ENCODE results near the gene CRYGA. TPM values are rescaled to one million over a fixed set of nuclear protein-coding genes. Genes with fewer than 3 reads are reported as not detected.

CRYGA gene, protein sequence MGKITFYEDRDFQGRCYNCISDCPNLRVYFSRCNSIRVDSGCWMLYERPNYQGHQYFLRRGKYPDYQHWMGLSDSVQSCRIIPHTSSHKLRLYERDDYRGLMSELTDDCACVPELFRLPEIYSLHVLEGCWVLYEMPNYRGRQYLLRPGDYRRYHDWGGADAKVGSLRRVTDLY
- not detected in 3 replicates for total RNA-seq
- long read RNA-seq, result 0 reads

- Mint-ChIP-seq H3K4me3 (ENCODE audit: unreplicated experiment) (no peak within 1 kb of the TSS), H3K27me3 (ENCODE audit: low read depth) (peaks cover 17% of the 10 kb centered on the region), H3K27ac (ENCODE audit: unreplicated experiment) (no peak within 1 kb of the TSS), H3K4me1 (ENCODE audit: low read depth) (no peaks in the 10 kb centered on the region), H3K36me3 (ENCODE audit: low read depth) (no peaks in the 10 kb centered on the region), H3K9me3 (ENCODE audit: low read depth) (no peaks in the 10 kb centered on the region)
- no peak for DNase-seq (ENCODE audit: low spot score)
- no peak for TF ChIP-seq CTCF (IDR thresholded peaks at IDR 0.05)
Observed at GRCh38 chr2:208163489-208163888, at the start of gene CRYGA. Gene CRYGA (minus strand): TSS chr2:208163589. CDS start chr2:208163556, 33 bp downstream.

GRCh38 chr2:208210688-208211451 is 47.5 kb upstream of the CRYGA start:
- no peak overlapping the region for H3K4me3 Mint-ChIP-seq (ENCODE audit: unreplicated experiment)
- no peaks in the 10 kb centered on the region for H3K36me3 Mint-ChIP-seq (ENCODE audit: low read depth)
- H3K27me3 Mint-ChIP-seq (ENCODE audit: low read depth), result peaks cover 5% of the 10 kb centered on the region
- H3K9me3 Mint-ChIP-seq (ENCODE audit: low read depth), result no peaks in the 10 kb centered on the region
- no peaks in the 10 kb centered on the region for H3K4me1 Mint-ChIP-seq (ENCODE audit: low read depth)
- TF ChIP-seq CTCF (IDR thresholded peaks at IDR 0.05), result no peak
- H3K27ac Mint-ChIP-seq (ENCODE audit: unreplicated experiment), result no peak overlapping the region
- no peak for DNase-seq (ENCODE audit: low spot score)

GRCh38 chr2:208208335-208209085 is 45.1 kb upstream of the CRYGA start:
- no peak for TF ChIP-seq CTCF (IDR thresholded peaks at IDR 0.05)
- no peaks in the 10 kb centered on the region for H3K4me1 Mint-ChIP-seq (ENCODE audit: low read depth)
- H3K27ac Mint-ChIP-seq (ENCODE audit: unreplicated experiment), result no peak overlapping the region
- DNase-seq (ENCODE audit: low spot score), result no peak
- no peak overlapping the region for H3K4me3 Mint-ChIP-seq (ENCODE audit: unreplicated experiment)
- H3K27me3 Mint-ChIP-seq (ENCODE audit: low read depth), result peaks cover 5% of the 10 kb centered on the region
- no peaks in the 10 kb centered on the region for H3K36me3 Mint-ChIP-seq (ENCODE audit: low read depth)
- H3K9me3 Mint-ChIP-seq (ENCODE audit: low read depth), result no peaks in the 10 kb centered on the region

DNA sequence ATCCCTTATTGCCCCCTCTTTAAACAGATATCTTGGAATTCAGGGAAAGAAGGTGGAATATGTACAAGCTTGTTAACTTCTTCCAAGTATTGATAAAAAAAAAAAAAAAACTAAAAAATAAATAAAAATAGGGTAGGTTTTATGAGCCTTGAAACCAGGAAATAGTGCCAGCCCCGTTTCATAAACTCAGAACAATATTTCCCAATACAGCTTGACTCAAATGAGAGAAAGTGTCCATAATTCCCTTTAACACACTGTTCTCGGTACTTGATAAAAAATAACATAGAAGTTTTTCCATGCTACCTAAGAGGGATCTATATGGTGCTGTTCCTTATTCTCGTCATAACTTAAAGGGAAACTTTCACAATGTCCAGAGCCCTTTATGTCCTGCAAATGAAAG is 44.4 kb upstream of the CRYGA start:
- Mint-ChIP-seq H3K27me3 (ENCODE audit: low read depth) (peaks cover 5% of the 10 kb centered on the region), H3K9me3 (ENCODE audit: low read depth) (no peaks in the 10 kb centered on the region), H3K36me3 (ENCODE audit: low read depth) (no peaks in the 10 kb centered on the region), H3K4me1 (ENCODE audit: low read depth) (no peaks in the 10 kb centered on the region), H3K4me3 (ENCODE audit: unreplicated experiment) (no peak overlapping the region), H3K27ac (ENCODE audit: unreplicated experiment) (no peak overlapping the region)
- TF ChIP-seq CTCF (IDR thresholded peaks at IDR 0.05), result no peak
- DNase-seq (ENCODE audit: low spot score), result no peak

DNA sequence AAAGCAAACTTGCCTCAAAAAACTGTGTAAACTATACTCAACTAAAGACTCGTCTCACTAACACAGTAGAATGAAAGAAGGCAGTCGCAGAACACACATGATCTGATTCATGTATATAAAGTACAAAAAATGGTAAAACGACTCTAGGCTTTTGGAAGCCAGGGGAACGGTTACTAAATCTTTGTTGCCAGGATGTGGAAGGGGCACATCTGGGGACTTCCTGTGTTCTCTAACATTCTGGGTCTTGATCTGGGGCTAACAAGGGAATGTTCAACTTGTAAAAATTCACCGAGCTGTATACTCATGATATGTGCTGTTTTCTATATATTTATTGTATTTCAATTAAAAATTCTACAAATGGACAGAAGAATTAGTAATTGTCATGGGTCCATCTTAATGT is 40.8 kb upstream of the CRYGA start:
- H3K4me3 Mint-ChIP-seq (ENCODE audit: unreplicated experiment), result no peak overlapping the region
- no peaks in the 10 kb centered on the region for H3K4me1 Mint-ChIP-seq (ENCODE audit: low read depth)
- no peak overlapping the region for H3K27ac Mint-ChIP-seq (ENCODE audit: unreplicated experiment)
- DNase-seq (ENCODE audit: low spot score), result no peak
- H3K27me3 Mint-ChIP-seq (ENCODE audit: low read depth), result peaks cover under 1% of the 10 kb centered on the region
- no peaks in the 10 kb centered on the region for H3K36me3 Mint-ChIP-seq (ENCODE audit: low read depth)
- TF ChIP-seq CTCF (IDR thresholded peaks at IDR 0.05), result no peak
- H3K9me3 Mint-ChIP-seq (ENCODE audit: low read depth), result no peaks in the 10 kb centered on the region
